ENCODE results near the gene REEP6. TPM values are rescaled to one million over a fixed set of nuclear protein-coding genes. Genes with fewer than 3 reads are reported as not detected.

Gene REEP6
- total RNA-seq, 1 experiment from 2014 or later = 9.2 TPM

DNA sequence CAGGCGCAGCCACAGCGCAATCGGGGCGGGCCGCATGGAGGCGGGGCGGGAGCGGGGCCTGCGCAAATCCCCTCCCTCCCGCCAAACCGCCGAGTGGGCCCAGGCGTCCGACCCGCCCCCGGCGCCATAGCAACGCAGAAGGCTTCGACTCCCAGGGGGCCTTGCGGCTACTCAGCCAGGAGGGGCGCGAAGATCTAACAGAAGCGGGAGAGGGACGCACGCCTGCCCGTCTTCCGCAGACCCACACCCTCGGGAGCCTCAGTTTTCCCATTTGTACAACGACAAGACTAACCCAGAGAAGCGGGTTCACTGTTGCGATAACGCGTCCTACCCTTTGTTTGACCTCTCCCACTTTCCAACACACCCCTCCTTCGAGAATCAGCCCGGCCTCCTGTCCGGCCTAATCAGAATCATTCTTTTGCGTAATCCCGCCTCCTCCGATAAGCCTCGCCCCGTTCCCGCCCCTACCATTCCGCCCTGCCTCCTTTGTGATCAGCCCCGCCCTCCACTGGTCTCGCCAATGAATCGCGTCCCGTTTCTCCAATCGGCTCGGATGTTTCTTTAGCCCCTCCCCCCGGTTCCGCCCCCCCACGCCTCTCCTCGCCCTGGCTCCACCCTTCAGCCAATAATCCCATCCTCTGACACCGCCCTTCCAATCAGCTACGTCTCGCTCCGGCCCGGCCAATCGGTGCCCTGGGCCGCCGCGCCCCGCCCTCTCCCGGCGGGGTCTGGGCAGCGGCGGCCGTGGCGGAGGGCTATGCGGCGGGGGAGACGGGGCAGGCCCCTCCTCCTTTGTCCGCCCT lies 469 bp upstream of the REEP6 start, which contains the start of gene PCSK4:
Gene PCSK4 (minus strand): TSS at position 40 of the 803 bp plus-strand sequence. CDS start 4 bp downstream, at position 36.
- ATAC-seq = peak; percentile 93
- Histone ChIP-seq H3K4me1 (ENCODE audit: control insufficient read depth, insufficient read depth, low read length) (no peaks in the 10 kb centered on the region; the same call in 1 of the 2 replicates), H3K27ac (ENCODE audit: low read length) (peak within 1 kb of the TSS; percentile 79), H3K4me3 (ENCODE audit: low read depth in 2 of 2, low read length in 2 of 2) (peak within 1 kb of the TSS; percentile 55 to 65), H3K36me3 (ENCODE audit: control insufficient read depth, insufficient read depth, low read length) (no peaks in the 10 kb centered on the region; the same call in 1 of the 2 replicates), H3K27me3 (ENCODE audit: control insufficient read depth, insufficient read depth, low read length) (no peaks in the 10 kb centered on the region), H3K9me3 (ENCODE audit: control insufficient read depth, insufficient read depth, low read depth, low read length) (no peaks in the 10 kb centered on the region)
- intact Hi-C loops (cut with micrococcal nuclease; ENCODE audit: unreplicated experiment) = no loop called here
- peak; percentile 91 for DNase-seq (ENCODE audit: low read depth, low spot score)
- in situ Hi-C loops (cut with HindIII; ENCODE audit: low pct_unique_long_range_greater_than_20kb, low sequenced_read_pairs) = no loop called here
- POLR2A ChIA-PET = interaction anchor here (0.6 to 0.7 kb wide), 3 partner anchors 12 to 654 kb away, joined by 8 to 19 read pairs (median 9); no protein-coding TSS in a partner anchor
- CTCF ChIA-PET = interaction anchor here (0.6 kb wide), 2 partner anchors 56 to 466 kb away, joined by 5 to 8 read pairs; no protein-coding TSS in a partner anchor
- no TSS peak for BruUV-seq (replicated peaks)
- TF ChIP-seq REST (IDR thresholded peaks at IDR 0.05; ENCODE audit: insufficient read depth in 1 of 2, low read depth in 2 of 2, low read length in 1 of 2) (no peak), TCF7L2 (IDR thresholded peaks at IDR 0.05; ENCODE audit: low read depth, low read length) (peak; percentile 28; the same call in 1 of the 2 replicates), SIN3A (IDR thresholded peaks at IDR 0.05; ENCODE audit: borderline replicate concordance, insufficient read depth, low read depth, low read length) (peak; percentile 91), POLR2AphosphoS5 (IDR thresholded peaks at IDR 0.05; ENCODE audit: low read depth, low read length) (no peak)

DNA sequence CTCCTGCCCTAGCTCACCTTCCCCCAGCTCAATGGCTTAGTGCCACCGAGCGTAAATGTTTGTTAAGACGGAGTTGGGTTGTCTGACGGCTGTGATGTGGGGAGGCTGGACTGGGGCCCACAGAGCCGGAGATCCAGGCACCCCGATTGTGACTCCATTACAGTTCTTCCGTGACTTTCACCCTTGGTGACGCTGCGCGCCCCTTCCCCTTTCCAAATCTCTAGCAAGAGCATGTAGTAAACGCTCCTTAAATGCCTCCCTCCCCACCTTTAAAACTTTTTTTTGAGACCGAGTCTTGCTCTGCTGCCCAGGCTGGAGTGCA lies 829 bp downstream of the REEP6 start:
- ChIA-PET CTCF (no interaction called here), POLR2A (no interaction called here)
- Histone ChIP-seq H3K27ac (ENCODE audit: low read length) (no peak overlapping the region), H3K9me3 (ENCODE audit: control insufficient read depth, insufficient read depth, low read depth, low read length) (no peaks in the 10 kb centered on the region), H3K27me3 (ENCODE audit: control insufficient read depth, insufficient read depth, low read length) (no peaks in the 10 kb centered on the region), H3K4me1 (ENCODE audit: control insufficient read depth, insufficient read depth, low read length) (no peaks in the 10 kb centered on the region; the same call in 1 of the 2 replicates), H3K36me3 (ENCODE audit: control insufficient read depth, insufficient read depth, low read length) (no peaks in the 10 kb centered on the region; the same call in 1 of the 2 replicates), H3K4me3 (ENCODE audit: low read depth in 2 of 2, low read length in 2 of 2) (peak overlapping the region; percentile 52 to 61)
- in situ Hi-C loops (cut with HindIII; ENCODE audit: low pct_unique_long_range_greater_than_20kb, low sequenced_read_pairs) = no loop called here
- TF ChIP-seq POLR2AphosphoS5 (IDR thresholded peaks at IDR 0.05; ENCODE audit: low read depth, low read length) (no peak), TCF7L2 (IDR thresholded peaks at IDR 0.05; ENCODE audit: low read depth, low read length) (no peak), SIN3A (IDR thresholded peaks at IDR 0.05; ENCODE audit: borderline replicate concordance, insufficient read depth, low read depth, low read length) (no peak), REST (IDR thresholded peaks at IDR 0.05; ENCODE audit: insufficient read depth in 1 of 2, low read depth in 2 of 2, low read length in 1 of 2) (no peak)
- TF ChIP-seq, protein P1, sequence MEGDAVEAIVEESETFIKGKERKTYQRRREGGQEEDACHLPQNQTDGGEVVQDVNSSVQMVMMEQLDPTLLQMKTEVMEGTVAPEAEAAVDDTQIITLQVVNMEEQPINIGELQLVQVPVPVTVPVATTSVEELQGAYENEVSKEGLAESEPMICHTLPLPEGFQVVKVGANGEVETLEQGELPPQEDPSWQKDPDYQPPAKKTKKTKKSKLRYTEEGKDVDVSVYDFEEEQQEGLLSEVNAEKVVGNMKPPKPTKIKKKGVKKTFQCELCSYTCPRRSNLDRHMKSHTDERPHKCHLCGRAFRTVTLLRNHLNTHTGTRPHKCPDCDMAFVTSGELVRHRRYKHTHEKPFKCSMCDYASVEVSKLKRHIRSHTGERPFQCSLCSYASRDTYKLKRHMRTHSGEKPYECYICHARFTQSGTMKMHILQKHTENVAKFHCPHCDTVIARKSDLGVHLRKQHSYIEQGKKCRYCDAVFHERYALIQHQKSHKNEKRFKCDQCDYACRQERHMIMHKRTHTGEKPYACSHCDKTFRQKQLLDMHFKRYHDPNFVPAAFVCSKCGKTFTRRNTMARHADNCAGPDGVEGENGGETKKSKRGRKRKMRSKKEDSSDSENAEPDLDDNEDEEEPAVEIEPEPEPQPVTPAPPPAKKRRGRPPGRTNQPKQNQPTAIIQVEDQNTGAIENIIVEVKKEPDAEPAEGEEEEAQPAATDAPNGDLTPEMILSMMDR (IDR thresholded peaks at IDR 0.05) = no peak
- ATAC-seq = no peak
- no peak for DNase-seq (ENCODE audit: low read depth, low spot score)
- intact Hi-C loops (cut with micrococcal nuclease; ENCODE audit: unreplicated experiment) = no loop called here
- no TSS peak for BruUV-seq (replicated peaks)

All from Panc1 (cell line).